CD14-positive monocyte (primary cell): ENCODE data around the gene FAM83D. TPM values are rescaled to one million over a fixed set of nuclear protein-coding genes. Genes with fewer than 3 reads are reported as not detected.
"Not testable (repeated sequence)": the region's sequence is repeated elsewhere in the genome, so short reads cannot be mapped to it uniquely, and the experiment has no call there.

ENCODE experiments used
- DNase-seq, 3 donors: peaks; one replicate each; pipeline ENCODE4 v3.0.0-alpha.2; 2011 to 2022
- H2AFZ ChIP-seq: 2 replicates; pipeline ENCODE4 v1.6.0; 2012; ENCODE audit warnings: mild to moderate bottlenecking, low read depth, low read length, inconsistent platforms; ENCODE audit not compliant: insufficient read depth, poor library complexity, severe bottlenecking
- H3K27ac ChIP-seq, 2 donors: 1 replicate in 1 of 2; 2 replicates in 1 of 2; pipeline ENCODE4 v1.5.1; 2012 to 2013; ENCODE audit warnings: low read length in 2 of 2, control low read depth in 1 of 2, inconsistent platforms in 1 of 2, low read depth in 1 of 2, mild to moderate bottlenecking in 1 of 2
- H3K27me3 ChIP-seq, 2 donors: one replicate each; pipeline versions ENCODE4 v1.6.0 to v1.6.1; 2011 to 2013; ENCODE audit warnings: low read length in 2 of 2; ENCODE audit not compliant: control insufficient read depth in 2 of 2, insufficient read depth in 2 of 2
- H3K36me3 ChIP-seq, 2 donors: replicated peaks in 1 of 2; 1 replicate in 1 of 2; 2 replicates in 1 of 2; pipeline versions ENCODE4 v1.5.1 to v1.6.1; 2012 to 2013; ENCODE audit warnings: low read length in 2 of 2, control low read depth in 1 of 2, inconsistent platforms in 1 of 2, mild to moderate bottlenecking in 1 of 2; ENCODE audit not compliant: insufficient read depth in 2 of 2, control insufficient read depth in 1 of 2
- H3K4me1 ChIP-seq, 2 donors: 1 replicate in 1 of 2; 2 replicates in 1 of 2; pipeline versions ENCODE4 v1.5.1 to v1.6.1; 2012 to 2013; ENCODE audit warnings: low read length in 2 of 2, control low read depth in 1 of 2, inconsistent platforms in 1 of 2, mild to moderate bottlenecking in 1 of 2, moderate library complexity in 1 of 2; ENCODE audit not compliant: insufficient read depth in 2 of 2, control insufficient read depth in 1 of 2
- H3K4me2 ChIP-seq: replicated peaks from 2 replicates; pipeline ENCODE3; 2012; ENCODE audit warnings: low read length, moderate library complexity, mild to moderate bottlenecking; ENCODE audit not compliant: poor library complexity, severe bottlenecking; ENCODE audit errors: extremely low read depth
- H3K4me3 ChIP-seq, 3 experiments: fragments of 200-600 bp in 1 of 3; sonication (generic) in 1 of 3; replicated peaks in 1 of 3; 1 replicate in 2 of 3; 2 replicates in 1 of 3; pipeline ENCODE4 v1.5.1; 2011 to 2013; ENCODE audit warnings: low read length in 3 of 3, mild to moderate bottlenecking in 3 of 3, control low read depth in 2 of 3, low read depth in 2 of 3, inconsistent platforms in 1 of 3, moderate library complexity in 1 of 3
- H3K79me2 ChIP-seq: 2 replicates; pipeline ENCODE4 v1.6.0; 2012; ENCODE audit warnings: mild to moderate bottlenecking, control low read depth, inconsistent platforms, low read length, moderate library complexity; ENCODE audit not compliant: insufficient read depth
- H3K9ac ChIP-seq: 2 replicates; pipeline ENCODE4 v1.6.0; 2017; ENCODE audit warnings: low read length, mild to moderate bottlenecking; ENCODE audit not compliant: insufficient read depth, poor library complexity, severe bottlenecking
- H3K9me3 ChIP-seq, 2 donors: replicated peaks in 1 of 2; 1 replicate in 1 of 2; 2 replicates in 1 of 2; pipeline versions ENCODE4 v1.5.1 to v1.6.1; 2012 to 2013; ENCODE audit warnings: low read length in 2 of 2, control low read depth in 1 of 2; ENCODE audit not compliant: control insufficient read depth in 1 of 2, insufficient read depth in 1 of 2
- H4K20me1 ChIP-seq: 2 replicates; pipeline ENCODE4 v1.6.0; 2012; ENCODE audit warnings: mild to moderate bottlenecking, low read length, control low read depth, moderate library complexity; ENCODE audit not compliant: insufficient read depth
- H3K27ac Mint-ChIP-seq, 7 donors: one replicate each; pipeline ENCODE4 v1.8.0; 2020; ENCODE audit warnings: mild to moderate bottlenecking in 7 of 7, mixed read lengths in 7 of 7, moderate library complexity in 6 of 7, inconsistent platforms in 2 of 7
- H3K27me3 Mint-ChIP-seq, 3 donors: one replicate each; pipeline ENCODE4 v1.8.0; 2021 to 2022; ENCODE audit warnings: low read depth in 3 of 3, mild to moderate bottlenecking in 3 of 3, mixed read lengths in 3 of 3, moderate library complexity in 3 of 3, inconsistent platforms in 1 of 3
- H3K36me3 Mint-ChIP-seq, 2 donors: one replicate each; pipeline ENCODE4 v1.8.0; 2020; ENCODE audit warnings: mixed read lengths in 2 of 2, inconsistent platforms in 1 of 2, mild to moderate bottlenecking in 1 of 2
- H3K4me1 Mint-ChIP-seq: one replicate; pipeline ENCODE4 v1.8.0; 2020; ENCODE audit warnings: mild to moderate bottlenecking, mixed read lengths
- H3K4me3 Mint-ChIP-seq, 2 donors: one replicate each; pipeline ENCODE4 v1.8.0; 2020; ENCODE audit warnings: mild to moderate bottlenecking in 2 of 2, mixed read lengths in 2 of 2, moderate library complexity in 1 of 2
- H3K9me3 Mint-ChIP-seq, 7 donors: one replicate each; pipeline ENCODE4 v1.8.0; 2020 to 2022; ENCODE audit warnings: mixed read lengths in 7 of 7, mild to moderate bottlenecking in 6 of 7, moderate library complexity in 6 of 7, inconsistent platforms in 2 of 7
- WGBS: methylation state at CpG from one replicate; pipeline ENCODE4 v1.1.5; 2013; ENCODE audit warnings: missing lambda C conversion rate; ENCODE audit not compliant: insufficient coverage; 5-methylcytosine and 5-hydroxymethylcytosine counted together
- intact Hi-C, 2 donors: fragments of 100-400 bp; cut with micrococcal nuclease; formaldehyde crosslinking; loops; one replicate each; pipeline versions ENCODE4 v1.15.0 to v1.15.1; 2023
- polyA plus RNA-seq, 3 donors: library from polyadenylated mRNA; depleted of rRNA in 1 of 3; unstranded in 2 of 3; stranded (reverse) in 1 of 3; fragments of 300-500 nt in 2 of 3; fragments of >200 nt in 1 of 3; fragmentation: Illumina TruSeq in 2 of 3; gene quantifications; 1 replicate in 2 of 3; 2 replicates in 1 of 3; pipeline ENCODE4 v1.2.3, GENCODE V29; 2012 to 2021
- TF ChIP-seq, protein P1 (sequence below): fragments of 200-600 bp; IDR thresholded peaks from one replicate; pipeline ENCODE4 v1.8.0; 2022; ENCODE audit warnings: antibody characterized with exemption, mild to moderate bottlenecking

FAM83D gene
- polyA plus RNA-seq, 3 donors, result 0.09 to 0.15 TPM; not detected in 1

DNA sequence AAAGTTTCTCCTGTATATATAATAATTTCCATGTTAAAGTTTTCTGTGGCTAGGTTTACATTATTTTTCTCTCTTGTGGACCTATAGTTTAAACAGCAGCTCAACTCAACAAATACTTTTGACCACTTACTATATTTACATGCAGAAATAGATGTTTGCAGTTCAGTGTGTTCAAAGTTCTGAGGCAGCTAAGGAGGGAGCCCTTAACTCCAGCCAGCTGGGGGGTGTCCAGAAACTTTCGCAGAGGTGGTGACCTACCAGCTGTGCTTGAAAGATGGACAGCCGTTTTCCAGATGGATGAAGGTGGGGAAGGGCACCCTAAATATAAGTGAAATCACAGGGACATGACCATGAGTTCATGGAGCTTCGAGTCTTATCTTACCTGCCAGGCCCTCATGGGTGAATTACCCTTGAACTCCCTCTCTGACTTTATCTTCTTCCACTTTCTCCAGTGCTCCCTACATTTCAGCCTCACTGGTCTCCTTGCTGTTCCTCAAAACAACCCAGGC lies 69.4 kb downstream of the FAM83D start:
- Mint-ChIP-seq H3K9me3 (peaks cover 0 to 3% (median 0%) of the 10 kb centered on the region in 7 donors), H3K27ac (no peak overlapping the region), H3K27me3 (peaks cover 0 to 1% (median 0%) of the 10 kb centered on the region in 3 donors), H3K4me1 (no peaks in the 10 kb centered on the region), H3K36me3 (peaks cover 68 to 83% of the 10 kb centered on the region in 2 donors), H3K4me3 (no peak overlapping the region)
- 100% methylated on average over 1 of the region's 3 CpGs for WGBS
- no peaks in the 10 kb centered on the region for H3K27me3 ChIP-seq
- no peak overlapping the region for H3K9ac ChIP-seq
- no peak overlapping the region for H3K4me3 ChIP-seq
- H3K27ac ChIP-seq, result no peak overlapping the region
- no peak overlapping the region for H2AFZ ChIP-seq
- DNase-seq, result no peak
- no peaks in the 10 kb centered on the region for H4K20me1 ChIP-seq
- TF ChIP-seq, protein P1, sequence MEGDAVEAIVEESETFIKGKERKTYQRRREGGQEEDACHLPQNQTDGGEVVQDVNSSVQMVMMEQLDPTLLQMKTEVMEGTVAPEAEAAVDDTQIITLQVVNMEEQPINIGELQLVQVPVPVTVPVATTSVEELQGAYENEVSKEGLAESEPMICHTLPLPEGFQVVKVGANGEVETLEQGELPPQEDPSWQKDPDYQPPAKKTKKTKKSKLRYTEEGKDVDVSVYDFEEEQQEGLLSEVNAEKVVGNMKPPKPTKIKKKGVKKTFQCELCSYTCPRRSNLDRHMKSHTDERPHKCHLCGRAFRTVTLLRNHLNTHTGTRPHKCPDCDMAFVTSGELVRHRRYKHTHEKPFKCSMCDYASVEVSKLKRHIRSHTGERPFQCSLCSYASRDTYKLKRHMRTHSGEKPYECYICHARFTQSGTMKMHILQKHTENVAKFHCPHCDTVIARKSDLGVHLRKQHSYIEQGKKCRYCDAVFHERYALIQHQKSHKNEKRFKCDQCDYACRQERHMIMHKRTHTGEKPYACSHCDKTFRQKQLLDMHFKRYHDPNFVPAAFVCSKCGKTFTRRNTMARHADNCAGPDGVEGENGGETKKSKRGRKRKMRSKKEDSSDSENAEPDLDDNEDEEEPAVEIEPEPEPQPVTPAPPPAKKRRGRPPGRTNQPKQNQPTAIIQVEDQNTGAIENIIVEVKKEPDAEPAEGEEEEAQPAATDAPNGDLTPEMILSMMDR, result no peak
- H3K79me2 ChIP-seq, result no peaks in the 10 kb centered on the region
- intact Hi-C loops, result no loop called here
- H3K4me1 ChIP-seq, result no peaks in the 10 kb centered on the region
- no peaks in the 10 kb centered on the region for H3K9me3 ChIP-seq
- H3K4me2 ChIP-seq, result no peak overlapping the region
- peaks cover 71 to 95% of the 10 kb centered on the region in 2 donors for H3K36me3 ChIP-seq

DNA sequence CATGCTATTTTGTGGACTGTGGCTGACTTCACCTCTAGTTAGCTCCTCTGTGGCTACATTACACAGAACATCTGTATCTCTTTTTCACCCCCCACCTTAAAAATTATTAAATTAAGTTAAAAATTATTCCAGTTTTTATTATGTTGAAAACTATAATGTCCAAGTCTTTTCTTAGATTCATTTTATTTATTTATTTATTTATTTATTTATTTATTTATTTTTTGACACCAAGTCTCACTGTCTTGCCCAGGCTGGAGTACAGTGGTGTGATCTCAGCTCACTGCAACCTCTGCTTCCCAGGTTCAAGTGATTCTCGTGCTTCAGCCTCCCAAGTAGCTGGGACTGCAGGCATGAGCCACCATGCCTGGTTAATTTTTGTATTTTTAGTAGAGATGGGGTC lies 70.6 kb downstream of the FAM83D start:
- H4K20me1 ChIP-seq, H3K9me3 Mint-ChIP-seq, H3K4me2 ChIP-seq, H3K4me1 ChIP-seq, H3K27ac Mint-ChIP-seq, H3K27me3 Mint-ChIP-seq, H3K4me3 ChIP-seq, H2AFZ ChIP-seq, H3K4me3 Mint-ChIP-seq, H3K9me3 ChIP-seq, intact Hi-C loops, DNase-seq, H3K27ac ChIP-seq, H3K27me3 ChIP-seq, H3K9ac ChIP-seq, H3K4me1 Mint-ChIP-seq, H3K79me2 ChIP-seq: not testable (repeated sequence)
- H3K36me3 ChIP-seq, result peaks cover 74 to 95% of the 10 kb centered on the region in 2 donors
- peaks cover 70 to 87% of the 10 kb centered on the region in 2 donors for H3K36me3 Mint-ChIP-seq
- WGBS, result 100% methylated on average over 1 of the region's 1 CpG
